Right hindlimb (tissue), 1 donor: Measurements from ENCODE around the gene C14orf93.
"Not testable (repeated sequence)": the region's sequence is repeated elsewhere in the genome, so short reads cannot be mapped to it uniquely, and the experiment has no call there.

Experiments
- DNase-seq: peaks from one replicate; pipeline ENCODE4 v3.0.0-alpha.2; 2018

The C14orf93 gene

GRCh38 chr14:23020143-23021128 lies 10.5 kb upstream of the C14orf93 start:
- DNase-seq = no peak

GRCh38 chr14:23018107-23018506 lies 8.2 kb upstream of the C14orf93 start:
- DNase-seq = no peak

- DNase-seq = no peak
Observed at GRCh38 chr14:23017091-23017490, 7.1 kb upstream of the C14orf93 start.

GRCh38 chr14:23015618-23016017 lies 5.7 kb upstream of the C14orf93 start:
- DNase-seq = no peak

GRCh38 chr14:23013749-23014054 lies 3.8 kb upstream of the C14orf93 start:
- DNase-seq = not testable (repeated sequence)

GRCh38 chr14:23013054-23013748 lies 3.3 kb upstream of the C14orf93 start:
- DNase-seq = no peak

GRCh38 chr14:23009483-23009938 lies 432 bp downstream of the C14orf93 start:
- DNase-seq = no peak

GRCh38 chr14:23008831-23009230 lies 1.1 kb downstream of the C14orf93 start:
- DNase-seq = no peak

- DNase-seq = peak; percentile 98
Observed at GRCh38 chr14:23006544-23007419, 3.2 kb downstream of the C14orf93 start.

GRCh38 chr14:23006188-23006534 lies 3.8 kb downstream of the C14orf93 start:
- no peak for DNase-seq

- no peak for DNase-seq
Observed at GRCh38 chr14:23005451-23006187, 4.3 kb downstream of the C14orf93 start.

- DNase-seq = not testable (repeated sequence)
Observed at GRCh38 chr14:23004274-23004673, 5.7 kb downstream of the C14orf93 start.

GRCh38 chr14:23002592-23002991 lies 7.4 kb downstream of the C14orf93 start:
- no peak for DNase-seq

- no peak for DNase-seq
Observed at GRCh38 chr14:23000860-23001259, 9.1 kb downstream of the C14orf93 start.

GRCh38 chr14:22998329-22999012 lies 11.5 kb downstream of the C14orf93 start:
- no peak for DNase-seq

GRCh38 chr14:22997676-22998323 lies 12.1 kb downstream of the C14orf93 start:
- DNase-seq = no peak

GRCh38 chr14:22996768-22997654 lies 12.9 kb downstream of the C14orf93 start:
- DNase-seq = no peak

GRCh38 chr14:22995889-22996625 lies 13.9 kb downstream of the C14orf93 start:
- DNase-seq = no peak

GRCh38 chr14:22994762-22995275 lies 15.1 kb downstream of the C14orf93 start:
- peak; percentile 54 for DNase-seq
